H1 (cell line): ENCODE measurements around the gene ACTRT1.

Source experiments
- ATF2 ChIP-seq: IDR thresholded peaks from 2 replicates; pipeline ENCODE4 v1.6.1; 2012; ENCODE audit warnings: low read length, inconsistent platforms
- BRCA1 ChIP-seq: IDR thresholded peaks from 2 replicates; pipeline ENCODE4 v1.6.1; 2012; ENCODE audit warnings: low read depth, low read length, improper control_type of control experiment
- CTCF ChIP-seq, 3 experiments: IDR thresholded peaks; 1 replicate in 2 of 3; 2 replicates in 1 of 3; pipeline versions ENCODE4 v1.5.1 to v1.6.1; 2011; ENCODE audit warnings: low read length in 3 of 3, mild to moderate bottlenecking in 3 of 3, inconsistent platforms in 2 of 3, low read depth in 1 of 3, moderate library complexity in 1 of 3; ENCODE audit not compliant: insufficient read depth in 1 of 3; ENCODE audit errors: control extremely low read depth in 1 of 3
- EZH2 ChIP-seq: fragments of 200-600 bp; sonication (generic); IDR thresholded peaks from 2 replicates; pipeline ENCODE4 v1.7.1; 2012; ENCODE audit warnings: low read depth, mild to moderate bottlenecking, moderate library complexity, low read length, inconsistent platforms; ENCODE audit not compliant: severe bottlenecking
- HDAC2 ChIP-seq, 2 experiments: fragments of 300-600 bp in 1 of 2; sonication (generic) in 1 of 2; IDR thresholded peaks; 2 replicates each; pipeline ENCODE4 v1.6.1; 2011 to 2012; ENCODE audit warnings: low read depth in 2 of 2, low read length in 2 of 2, mild to moderate bottlenecking in 2 of 2, moderate library complexity in 2 of 2, borderline replicate concordance in 1 of 2, inconsistent platforms in 1 of 2
- KDM1A ChIP-seq: fragments of 200-600, 300-600 bp; sonication (generic); IDR thresholded peaks from 2 replicates; pipeline ENCODE4 v1.7.1; 2016; ENCODE audit warnings: mild to moderate bottlenecking, low read length, borderline replicate concordance
- KDM5A ChIP-seq: fragments of 200-600 bp; IDR thresholded peaks from 2 replicates; pipeline ENCODE4 v1.7.1; 2012; ENCODE audit warnings: mild to moderate bottlenecking, low read length, inconsistent platforms, mixed read lengths
- MAFK ChIP-seq: IDR thresholded peaks from 2 replicates; pipeline ENCODE4 v1.6.1; 2012; ENCODE audit warnings: low read depth, mild to moderate bottlenecking, improper control_type of control experiment, low read length
- POLR2AphosphoS5 ChIP-seq: IDR thresholded peaks from 2 replicates; pipeline ENCODE4 v1.6.1; 2011; ENCODE audit warnings: low read depth, low read length
- RNF2 ChIP-seq: fragments of 200-900, 300-1000 bp; sonication (generic); IDR thresholded peaks from 2 replicates; pipeline ENCODE4 v1.7.1; 2016; ENCODE audit warnings: borderline replicate concordance, low read depth, mild to moderate bottlenecking, antibody characterized with exemption, low read length; ENCODE audit not compliant: poor library complexity, severe bottlenecking; ENCODE audit errors: missing control alignments
- TAF1 ChIP-seq: IDR thresholded peaks from 2 replicates; pipeline ENCODE4 v1.6.1; 2011; ENCODE audit warnings: mild to moderate bottlenecking, low read depth, low read length
- TCF12 ChIP-seq: IDR thresholded peaks from 2 replicates; pipeline ENCODE4 v1.6.1; 2011; ENCODE audit warnings: low read depth, mild to moderate bottlenecking, low read length
- USF2 ChIP-seq: IDR thresholded peaks from 2 replicates; pipeline ENCODE4 v1.6.1; 2011; ENCODE audit warnings: low read length, improper control_type of control experiment

- TF ChIP-seq POLR2AphosphoS5: no peak
- no peak for TF ChIP-seq ATF2
- TF ChIP-seq MAFK: no peak
- no peak for TF ChIP-seq CTCF (IDR thresholded peaks at IDR 0.05; ENCODE audit: control extremely low read depth in 1 of 3, insufficient read depth in 1 of 3, low read depth in 1 of 3, low read length in 3 of 3)
- no peak for TF ChIP-seq BRCA1
- no peak for TF ChIP-seq EZH2
- TF ChIP-seq KDM1A: no peak
- TF ChIP-seq KDM5A: no peak
- no peak for TF ChIP-seq USF2
- no peak for TF ChIP-seq RNF2
- TF ChIP-seq TCF12: no peak
- TF ChIP-seq HDAC2 (IDR thresholded peaks at IDR 0.05; ENCODE audit: borderline replicate concordance in 1 of 2, low read depth in 2 of 2, low read length in 2 of 2): no peak
- TF ChIP-seq TAF1: no peak
Measured at GRCh38 chrX:128035318-128035717, 16.9 kb downstream of the ACTRT1 start.
